GM23338 (cell line): ENCODE data around the gene IL15RA. TPM values are rescaled to one million over a fixed set of nuclear protein-coding genes. Genes with fewer than 3 reads are reported as not detected.

Source experiments
- ATAC-seq: fragments of 200-7000 bp; cut with Tn5 transposase; 3 replicates; pipeline ENCODE4 v1.9.1; 2020
- DNase-seq: peaks from one replicate; pipeline ENCODE4 v3.0.0-alpha.2; 2015; ENCODE audit warnings: low spot score
- H2AFZ ChIP-seq: fragments of 200-600 bp; sonication (generic); 2 replicates; pipeline ENCODE4 v1.8.0; 2016; ENCODE audit warnings: antibody characterized with exemption, mild to moderate bottlenecking, moderate library complexity
- H3F3A ChIP-seq: fragments of 200-600 bp; sonication (generic); replicated peaks from 2 replicates; pipeline ENCODE4 v1.8.0; 2017; ENCODE audit warnings: antibody characterized with exemption, mixed run types, low read depth
- H3K27ac ChIP-seq: fragments of 200-600 bp; sonication (generic); 2 replicates; pipeline ENCODE4 v1.6.1; 2016; ENCODE audit warnings: low read depth
- H3K27me3 ChIP-seq: fragments of 200-600 bp; sonication (generic); 2 replicates; pipeline ENCODE4 v1.8.0; 2016; ENCODE audit warnings: mild to moderate bottlenecking, mixed run types, moderate library complexity; ENCODE audit not compliant: insufficient read depth
- H3K36me3 ChIP-seq: fragments of 200-600 bp; sonication (generic); 2 replicates; pipeline ENCODE4 v1.8.0; 2016; ENCODE audit warnings: mild to moderate bottlenecking; ENCODE audit not compliant: insufficient read depth
- H3K4me1 ChIP-seq: fragments of 200-600 bp; sonication (generic); 2 replicates; pipeline ENCODE4 v1.8.0; 2016; ENCODE audit warnings: mild to moderate bottlenecking, moderate library complexity; ENCODE audit not compliant: insufficient read depth
- H3K4me2 ChIP-seq: fragments of 200-600 bp; sonication (generic); 2 replicates; pipeline ENCODE4 v1.7.1; 2017; ENCODE audit warnings: mixed run types
- H3K4me3 ChIP-seq: fragments of 200-600 bp; sonication (generic); 2 replicates; pipeline ENCODE4 v1.6.1; 2016; ENCODE audit warnings: mixed run types
- H3K79me2 ChIP-seq: fragments of 200-600 bp; sonication (generic); replicated peaks from 2 replicates; pipeline ENCODE4 v1.8.0; 2017; ENCODE audit warnings: mild to moderate bottlenecking; ENCODE audit not compliant: insufficient read depth
- H3K9me2 ChIP-seq: fragments of 200-600 bp; sonication (generic); 2 replicates; pipeline ENCODE4 v1.8.0; 2017; ENCODE audit not compliant: insufficient read depth
- H4K20me1 ChIP-seq: fragments of 200-600 bp; sonication (generic); replicated peaks from 2 replicates; pipeline ENCODE4 v1.8.0; 2017; ENCODE audit warnings: mild to moderate bottlenecking; ENCODE audit not compliant: insufficient read depth
- H3K27ac Mint-ChIP-seq: 2 replicates; pipeline ENCODE4 v1.8.0; 2020; ENCODE audit warnings: inconsistent platforms, mild to moderate bottlenecking, moderate library complexity, mixed read lengths
- H3K27me3 Mint-ChIP-seq: 3 replicates; pipeline ENCODE4 v1.8.0; 2022; ENCODE audit warnings: low read depth, mild to moderate bottlenecking, moderate library complexity, mixed read lengths, inconsistent platforms; ENCODE audit not compliant: insufficient read depth, poor library complexity
- H3K36me3 Mint-ChIP-seq: 3 replicates; pipeline ENCODE4 v1.8.0; 2021; ENCODE audit warnings: low read depth, mild to moderate bottlenecking, inconsistent platforms, moderate library complexity, mixed read lengths
- H3K4me1 Mint-ChIP-seq: 3 replicates; pipeline ENCODE4 v1.8.0; 2020; ENCODE audit warnings: mild to moderate bottlenecking, inconsistent platforms, mixed read lengths
- H3K4me3 Mint-ChIP-seq: 3 replicates; pipeline ENCODE4 v1.8.0; 2021; ENCODE audit warnings: moderate library complexity, mild to moderate bottlenecking, inconsistent platforms, mixed read lengths
- H3K9me3 Mint-ChIP-seq: 3 replicates; pipeline ENCODE4 v1.8.0; 2020; ENCODE audit warnings: moderate library complexity, mild to moderate bottlenecking, inconsistent platforms, mixed read lengths
- CREB1 ChIP-seq: fragments of 250-450 bp; sonication (Bioruptor Pico); IDR thresholded peaks from 2 replicates; pipeline ENCODE4 v1.5.0; 2020; ENCODE audit warnings: low read depth, mild to moderate bottlenecking, moderate library complexity
- NANOG ChIP-seq: IDR thresholded peaks from 2 replicates; pipeline ENCODE4 v1.6.1; 2016; ENCODE audit warnings: antibody characterized with exemption, borderline replicate concordance
- STAT1 ChIP-seq: IDR thresholded peaks from one replicate; pipeline ENCODE4 v1.6.1; 2016; ENCODE audit warnings: antibody characterized with exemption; ENCODE audit not compliant: unreplicated experiment
- ZNF114 ChIP-seq: fragments of 250-450 bp; sonication (Bioruptor Pico); IDR thresholded peaks from 2 replicates; pipeline ENCODE4 v1.5.0; 2020; ENCODE audit warnings: mild to moderate bottlenecking, moderate library complexity
- ZNF331 ChIP-seq: fragments of 250-450 bp; sonication (Bioruptor Pico); IDR thresholded peaks from 2 replicates; pipeline ENCODE4 v1.5.0; 2020; ENCODE audit warnings: low read depth, mild to moderate bottlenecking, moderate library complexity
- polyA plus RNA-seq: library from polyadenylated mRNA; unstranded; fragments of >200 nt; fragmentation: Nextera tagmentation; extraction: Ambion mirVana; gene quantifications from 2 replicates; pipeline ENCODE4 v1.2.1, GENCODE V29; 2016
- small RNA-seq: library from RNA; depleted of rRNA; stranded (forward); fragments of <200 nt; gene quantifications from one replicate; pipeline ENCODE3, GENCODE V24; 2014; ENCODE audit warnings: low replicate concordance
- total RNA-seq: library from RNA; depleted of rRNA; stranded (reverse); fragments of >200 nt; shearing (Covaris generic); gene quantifications from 2 replicates; pipeline ENCODE4 v1.2.3, GENCODE V29; 2014; rRNA removed
- TF ChIP-seq, protein P1 (sequence below): fragments of 250-450 bp; sonication (Bioruptor Pico); IDR thresholded peaks from 2 replicates; pipeline ENCODE4 v1.5.0; 2020; ENCODE audit warnings: mild to moderate bottlenecking, moderate library complexity

The IL15RA gene
- total and polyA plus RNA-seq, 2 experiments from 2014 or later = 1.6 to 2.2 TPM

DNA sequence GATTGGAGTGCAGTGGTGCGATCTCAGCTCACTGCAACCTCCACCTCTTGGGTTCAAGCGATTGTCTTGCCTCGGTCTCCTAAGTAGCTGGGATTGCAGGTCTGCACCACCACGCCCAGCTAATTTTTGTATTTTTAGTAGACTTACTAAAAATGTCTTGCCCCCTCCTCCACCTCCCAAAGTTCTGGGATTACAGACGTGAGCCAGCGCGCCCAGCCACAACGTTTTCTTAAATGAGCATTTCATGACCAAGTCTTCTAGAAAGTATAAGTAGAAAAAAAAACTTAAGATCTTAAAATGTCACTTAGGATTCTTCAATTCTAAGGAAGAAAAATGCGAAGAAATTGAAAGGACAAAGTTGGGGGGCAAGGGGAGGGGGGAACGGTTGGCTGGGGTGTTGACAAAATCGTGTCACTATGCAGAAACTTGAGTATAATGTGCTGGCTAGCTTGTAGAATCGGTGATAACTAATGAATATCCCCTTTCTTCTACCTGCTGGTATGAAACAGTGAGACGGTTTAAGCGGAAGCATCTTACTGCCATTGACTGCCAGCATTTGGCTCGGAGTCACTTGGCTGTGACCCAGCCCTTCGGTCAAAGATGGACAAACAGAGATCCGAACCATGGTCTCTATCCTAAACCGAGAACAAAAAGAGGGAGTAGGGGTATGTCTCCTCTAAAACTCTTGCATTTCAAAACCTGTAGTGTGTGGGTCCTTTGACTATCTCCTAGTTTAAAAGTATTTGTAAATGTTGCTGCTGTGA is 74.7 kb downstream of the IL15RA start:
- DNase-seq = no peak
- Histone ChIP-seq H3K27me3 (no peaks in the 10 kb centered on the region), H3K4me1 (no peaks in the 10 kb centered on the region), H4K20me1 (peaks cover 27% of the 10 kb centered on the region), H2AFZ (no peak overlapping the region), H3K79me2 (peaks cover 64% of the 10 kb centered on the region), H3F3A (no peaks in the 10 kb centered on the region), H3K4me2 (no peak overlapping the region), H3K27ac (no peak overlapping the region), H3K36me3 (no peaks in the 10 kb centered on the region; the same call in none of the 2 replicates), H3K4me3 (no peak overlapping the region), H3K9me2 (no peaks in the 10 kb centered on the region)
- H3K27me3 Mint-ChIP-seq = no peaks in the 10 kb centered on the region
- H3K4me3 Mint-ChIP-seq = no peak overlapping the region
- no peaks in the 10 kb centered on the region for H3K4me1 Mint-ChIP-seq
- peaks cover 28% of the 10 kb centered on the region for H3K36me3 Mint-ChIP-seq
- H3K9me3 Mint-ChIP-seq = no peaks in the 10 kb centered on the region
- no peak for ATAC-seq
- peak overlapping the region; percentile 36; the same call in 1 of the 2 replicates for H3K27ac Mint-ChIP-seq
- TF ChIP-seq ZNF114 (no peak), ZNF331 (no peak), NANOG (no peak), CREB1 (CRISPR knock-in tag) (no peak), STAT1 (no peak)
- TF ChIP-seq, protein P1, sequence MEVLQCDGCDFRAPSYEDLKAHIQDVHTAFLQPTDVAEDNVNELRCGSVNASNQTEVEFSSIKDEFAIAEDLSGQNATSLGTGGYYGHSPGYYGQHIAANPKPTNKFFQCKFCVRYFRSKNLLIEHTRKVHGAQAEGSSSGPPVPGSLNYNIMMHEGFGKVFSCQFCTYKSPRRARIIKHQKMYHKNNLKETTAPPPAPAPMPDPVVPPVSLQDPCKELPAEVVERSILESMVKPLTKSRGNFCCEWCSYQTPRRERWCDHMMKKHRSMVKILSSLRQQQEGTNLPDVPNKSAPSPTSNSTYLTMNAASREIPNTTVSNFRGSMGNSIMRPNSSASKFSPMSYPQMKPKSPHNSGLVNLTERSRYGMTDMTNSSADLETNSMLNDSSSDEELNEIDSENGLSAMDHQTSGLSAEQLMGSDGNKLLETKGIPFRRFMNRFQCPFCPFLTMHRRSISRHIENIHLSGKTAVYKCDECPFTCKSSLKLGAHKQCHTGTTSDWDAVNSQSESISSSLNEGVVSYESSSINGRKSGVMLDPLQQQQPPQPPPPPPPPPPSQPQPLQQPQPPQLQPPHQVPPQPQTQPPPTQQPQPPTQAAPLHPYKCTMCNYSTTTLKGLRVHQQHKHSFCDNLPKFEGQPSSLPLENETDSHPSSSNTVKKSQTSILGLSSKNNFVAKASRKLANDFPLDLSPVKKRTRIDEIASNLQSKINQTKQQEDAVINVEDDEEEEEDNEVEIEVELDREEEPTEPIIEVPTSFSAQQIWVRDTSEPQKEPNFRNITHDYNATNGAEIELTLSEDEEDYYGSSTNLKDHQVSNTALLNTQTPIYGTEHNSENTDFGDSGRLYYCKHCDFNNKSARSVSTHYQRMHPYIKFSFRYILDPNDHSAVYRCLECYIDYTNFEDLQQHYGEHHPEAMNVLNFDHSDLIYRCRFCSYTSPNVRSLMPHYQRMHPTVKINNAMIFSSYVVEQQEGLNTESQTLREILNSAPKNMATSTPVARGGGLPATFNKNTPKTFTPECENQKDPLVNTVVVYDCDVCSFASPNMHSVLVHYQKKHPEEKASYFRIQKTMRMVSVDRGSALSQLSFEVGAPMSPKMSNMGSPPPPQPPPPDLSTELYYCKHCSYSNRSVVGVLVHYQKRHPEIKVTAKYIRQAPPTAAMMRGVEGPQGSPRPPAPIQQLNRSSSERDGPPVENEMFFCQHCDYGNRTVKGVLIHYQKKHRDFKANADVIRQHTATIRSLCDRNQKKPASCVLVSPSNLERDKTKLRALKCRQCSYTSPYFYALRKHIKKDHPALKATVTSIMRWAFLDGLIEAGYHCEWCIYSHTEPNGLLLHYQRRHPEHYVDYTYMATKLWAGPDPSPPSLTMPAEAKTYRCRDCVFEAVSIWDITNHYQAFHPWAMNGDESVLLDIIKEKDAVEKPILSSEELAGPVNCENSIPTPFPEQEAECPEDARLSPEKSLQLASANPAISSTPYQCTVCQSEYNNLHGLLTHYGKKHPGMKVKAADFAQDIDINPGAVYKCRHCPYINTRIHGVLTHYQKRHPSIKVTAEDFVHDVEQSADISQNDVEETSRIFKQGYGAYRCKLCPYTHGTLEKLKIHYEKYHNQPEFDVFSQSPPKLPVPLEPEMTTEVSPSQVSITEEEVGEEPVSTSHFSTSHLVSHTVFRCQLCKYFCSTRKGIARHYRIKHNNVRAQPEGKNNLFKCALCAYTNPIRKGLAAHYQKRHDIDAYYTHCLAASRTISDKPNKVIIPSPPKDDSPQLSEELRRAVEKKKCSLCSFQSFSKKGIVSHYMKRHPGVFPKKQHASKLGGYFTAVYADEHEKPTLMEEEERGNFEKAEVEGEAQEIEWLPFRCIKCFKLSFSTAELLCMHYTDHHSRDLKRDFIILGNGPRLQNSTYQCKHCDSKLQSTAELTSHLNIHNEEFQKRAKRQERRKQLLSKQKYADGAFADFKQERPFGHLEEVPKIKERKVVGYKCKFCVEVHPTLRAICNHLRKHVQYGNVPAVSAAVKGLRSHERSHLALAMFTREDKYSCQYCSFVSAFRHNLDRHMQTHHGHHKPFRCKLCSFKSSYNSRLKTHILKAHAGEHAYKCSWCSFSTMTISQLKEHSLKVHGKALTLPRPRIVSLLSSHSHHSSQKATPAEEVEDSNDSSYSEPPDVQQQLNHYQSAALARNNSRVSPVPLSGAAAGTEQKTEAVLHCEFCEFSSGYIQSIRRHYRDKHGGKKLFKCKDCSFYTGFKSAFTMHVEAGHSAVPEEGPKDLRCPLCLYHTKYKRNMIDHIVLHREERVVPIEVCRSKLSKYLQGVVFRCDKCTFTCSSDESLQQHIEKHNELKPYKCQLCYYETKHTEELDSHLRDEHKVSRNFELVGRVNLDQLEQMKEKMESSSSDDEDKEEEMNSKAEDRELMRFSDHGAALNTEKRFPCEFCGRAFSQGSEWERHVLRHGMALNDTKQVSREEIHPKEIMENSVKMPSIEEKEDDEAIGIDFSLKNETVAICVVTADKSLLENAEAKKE = no peak

Small RNA genes within 50 kb of the gene (small RNA-seq; reads per million reads assigned to genes)
- gene RF00397 = not detected

Other genes starting within 250 kb of the IL15RA start
- gene GDI2, start 164.1 kb downstream of the IL15RA start, total RNA-seq = 454 and 505 TPM in 2 replicates
- 235 and 269 TPM in 2 replicates for gene GDI2, start 164.1 kb downstream of the IL15RA start, polyA plus RNA-seq
- 16.1 and 20.2 TPM in 2 replicates for gene ANKRD16, start 87.7 kb downstream of the IL15RA start, total RNA-seq
- gene ANKRD16, start 87.7 kb downstream of the IL15RA start, polyA plus RNA-seq = 6.4 and 7.5 TPM in 2 replicates
- 84.0 and 90.8 TPM in 2 replicates for gene FBH1, start 87.3 kb downstream of the IL15RA start, total RNA-seq
- 62.5 and 68.0 TPM in 2 replicates for gene FBH1, start 87.3 kb downstream of the IL15RA start, polyA plus RNA-seq
- gene IL2RA, start 84.8 kb upstream of the IL15RA start, total RNA-seq = not detected in 2 replicates
- gene IL2RA, start 84.8 kb upstream of the IL15RA start, polyA plus RNA-seq = not detected in 2 replicates
- gene RBM17, start 111.5 kb upstream of the IL15RA start, total RNA-seq = 54.7 and 90.5 TPM in 2 replicates
- 257 and 281 TPM in 2 replicates for gene RBM17, start 111.5 kb upstream of the IL15RA start, polyA plus RNA-seq
- 16.4 and 26.8 TPM in 2 replicates for gene PFKFB3, start 225.4 kb upstream of the IL15RA start, total RNA-seq
- 9.5 and 11.4 TPM in 2 replicates for gene PFKFB3, start 225.4 kb upstream of the IL15RA start, polyA plus RNA-seq